Kidney glomerular epithelial cell (primary cell): Measurements from ENCODE around the gene TUBA8.
"Not testable (repeated sequence)": the region's sequence is repeated elsewhere in the genome, so short reads cannot be mapped to it uniquely, and the experiment has no call there.

Source experiments
- DNase-seq: peaks from one replicate; lab custom pipeline; 2025; lab: John Stamatoyannopoulos, UW

The TUBA8 gene

GRCh38 chr22:18105981-18106380 is 4.6 kb upstream of the TUBA8 start:
- DNase-seq: not testable (repeated sequence)

GRCh38 chr22:18106550-18107341 is 3.9 kb upstream of the TUBA8 start:
- not testable (repeated sequence) for DNase-seq

DNA sequence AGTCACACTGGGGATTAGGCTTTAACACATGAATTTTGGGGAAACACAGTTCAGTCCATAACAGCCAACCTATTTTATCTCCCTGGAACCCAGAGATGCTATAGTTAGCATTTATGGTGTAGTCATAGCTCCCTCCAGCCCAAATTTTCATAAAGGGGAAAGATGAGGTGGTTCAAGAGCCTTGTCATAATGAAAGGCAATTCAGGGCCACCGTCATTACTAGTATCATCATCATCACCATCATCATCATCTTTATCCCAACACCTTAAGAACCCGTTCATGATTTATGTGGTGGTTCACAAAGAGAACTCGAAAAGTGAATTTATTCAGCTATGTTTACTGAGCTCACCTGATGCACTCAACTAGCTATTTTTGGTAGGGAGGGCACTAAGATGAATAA is 2.4 kb upstream of the TUBA8 start:
- DNase-seq: no peak

DNA sequence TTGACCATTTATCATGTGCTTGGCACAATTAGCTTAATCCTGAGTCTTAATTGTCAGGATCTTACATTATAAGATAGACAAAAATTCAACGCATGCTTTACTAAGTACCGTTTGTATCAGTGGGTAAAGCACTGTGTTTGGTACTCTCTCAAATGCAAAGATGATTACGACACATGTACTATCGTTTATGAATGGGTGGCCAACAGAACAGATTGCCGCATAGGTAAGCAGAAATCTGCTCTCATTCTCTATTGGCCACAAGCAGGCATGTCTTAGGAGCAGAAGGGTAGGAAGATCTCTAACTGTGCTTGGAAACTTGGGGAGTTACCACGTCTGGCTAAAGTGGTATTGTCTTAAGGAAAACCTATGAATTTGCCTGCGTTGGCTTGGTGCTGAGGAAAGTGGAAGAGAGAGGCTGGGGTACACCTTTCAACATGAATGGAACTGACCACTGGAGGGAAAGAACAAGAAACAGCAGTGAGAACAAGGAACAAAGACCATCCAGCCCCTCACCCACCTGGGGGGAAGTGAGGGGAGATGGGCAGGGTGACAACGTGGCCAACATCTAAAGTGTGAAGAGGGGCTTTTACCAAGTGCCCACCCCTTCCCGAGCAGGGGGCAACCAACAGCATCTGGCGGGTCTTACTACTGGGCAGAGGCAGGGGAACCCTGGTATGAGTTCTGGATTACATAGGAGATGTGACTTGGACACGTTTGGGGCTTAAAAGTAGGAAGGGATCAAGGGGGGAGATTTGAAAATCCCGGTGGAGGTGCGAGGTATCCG is 1.0 kb upstream of the TUBA8 start:
- DNase-seq: no peak

GRCh38 chr22:18110954-18111758 is 547 bp downstream of the TUBA8 start:
- no peak for DNase-seq

DNA sequence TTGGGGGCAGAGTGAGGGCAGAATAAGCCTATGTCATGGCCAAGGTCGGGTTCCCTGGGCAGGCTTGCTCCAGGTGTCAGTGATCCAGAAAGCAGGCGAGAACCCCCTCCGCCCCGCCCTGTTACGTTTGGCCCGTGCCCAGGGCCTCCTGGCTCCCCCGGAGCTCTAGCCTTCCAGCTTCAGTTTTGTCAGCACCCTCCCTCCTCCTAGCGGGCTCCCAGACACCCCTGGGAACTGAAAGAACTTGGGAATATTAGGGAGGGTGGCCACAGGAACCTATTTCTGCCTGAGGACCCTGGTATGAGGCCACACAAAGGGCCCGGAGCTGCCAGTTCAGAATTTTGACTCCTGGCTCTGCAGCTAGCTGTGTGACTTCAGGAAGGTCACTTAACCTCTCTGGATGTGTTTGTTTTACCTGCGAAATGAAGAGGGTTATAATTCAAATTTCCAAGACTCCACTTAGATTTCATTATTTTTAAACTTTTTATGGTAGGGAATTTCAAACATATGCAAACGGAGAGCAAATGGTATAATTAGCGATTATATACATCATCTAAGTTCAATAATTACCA is 1.2 kb downstream of the TUBA8 start:
- DNase-seq: no peak

DNA sequence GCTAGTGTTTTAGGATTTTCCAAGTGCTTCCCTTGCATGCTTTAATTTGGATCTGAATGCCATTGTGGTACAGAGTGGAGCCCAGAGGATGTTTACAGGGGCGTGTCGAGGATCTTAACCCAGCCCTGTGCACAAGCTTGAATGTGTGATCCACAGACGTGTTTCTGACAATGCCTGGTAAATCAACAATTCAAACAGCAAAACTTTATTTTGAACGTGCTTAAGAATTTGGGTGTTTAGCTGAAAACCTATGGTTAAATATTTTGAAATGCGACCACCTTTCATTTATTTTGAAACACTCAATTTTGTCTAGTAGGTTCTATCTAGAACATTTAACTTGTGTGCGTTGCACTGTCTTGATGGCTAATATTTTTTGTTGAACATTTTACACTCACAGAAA is 1.8 kb downstream of the TUBA8 start:
- DNase-seq: no peak

DNA sequence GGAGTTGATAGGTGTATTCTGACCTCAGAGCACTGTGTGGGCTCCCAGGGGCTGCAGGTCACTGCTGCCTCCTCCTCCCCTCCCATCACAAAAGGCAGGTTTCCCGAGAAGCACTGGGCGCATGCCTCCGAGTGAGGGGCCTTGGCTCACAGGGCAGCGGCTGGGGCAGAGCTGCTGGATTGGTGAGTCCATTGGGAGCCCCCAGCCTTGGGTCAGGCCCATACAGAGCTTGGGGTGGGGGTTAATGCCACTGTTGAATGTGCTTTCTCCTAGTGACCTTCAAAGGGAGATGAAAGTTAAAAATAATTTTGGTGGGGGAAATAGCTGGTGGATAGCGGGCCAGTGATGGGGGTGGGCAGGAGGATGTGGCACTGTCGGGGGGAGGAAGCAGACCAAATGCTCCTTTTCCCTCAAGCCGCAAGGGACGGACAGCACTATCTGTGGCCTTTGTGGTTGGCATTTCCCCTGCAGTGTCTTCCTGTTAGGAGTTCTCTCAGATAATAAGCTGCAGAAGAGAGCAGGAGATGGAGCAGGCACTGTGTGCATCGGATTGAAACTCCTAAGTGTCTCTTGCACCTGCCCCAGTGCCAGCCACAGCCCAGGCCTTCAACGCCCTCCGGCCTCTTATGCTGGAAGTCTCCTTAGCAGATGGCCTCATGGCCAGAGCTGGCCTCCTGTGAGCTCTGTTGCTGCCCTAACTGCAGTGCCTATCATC is 3.2 kb downstream of the TUBA8 start:
- no peak for DNase-seq

DNA sequence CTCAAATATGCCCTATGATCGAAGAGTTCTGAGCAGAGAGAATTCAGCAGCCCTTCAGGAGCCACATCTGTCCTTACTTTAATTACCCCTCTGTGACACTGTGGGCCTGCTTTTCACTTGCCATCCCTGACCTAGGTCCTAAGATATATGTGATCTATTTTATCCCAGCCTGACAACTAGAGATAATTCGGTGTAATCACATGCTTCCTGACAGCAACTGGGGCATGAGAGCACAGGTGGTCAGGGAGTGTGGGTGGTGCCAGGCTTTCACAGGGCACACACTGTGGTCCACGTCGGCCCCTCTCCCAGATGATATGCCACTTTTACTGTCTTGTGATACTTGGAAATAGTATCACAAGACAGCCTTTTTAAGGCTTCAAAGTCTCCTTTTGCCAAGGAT is 3.9 kb downstream of the TUBA8 start:
- DNase-seq: no peak

DNA sequence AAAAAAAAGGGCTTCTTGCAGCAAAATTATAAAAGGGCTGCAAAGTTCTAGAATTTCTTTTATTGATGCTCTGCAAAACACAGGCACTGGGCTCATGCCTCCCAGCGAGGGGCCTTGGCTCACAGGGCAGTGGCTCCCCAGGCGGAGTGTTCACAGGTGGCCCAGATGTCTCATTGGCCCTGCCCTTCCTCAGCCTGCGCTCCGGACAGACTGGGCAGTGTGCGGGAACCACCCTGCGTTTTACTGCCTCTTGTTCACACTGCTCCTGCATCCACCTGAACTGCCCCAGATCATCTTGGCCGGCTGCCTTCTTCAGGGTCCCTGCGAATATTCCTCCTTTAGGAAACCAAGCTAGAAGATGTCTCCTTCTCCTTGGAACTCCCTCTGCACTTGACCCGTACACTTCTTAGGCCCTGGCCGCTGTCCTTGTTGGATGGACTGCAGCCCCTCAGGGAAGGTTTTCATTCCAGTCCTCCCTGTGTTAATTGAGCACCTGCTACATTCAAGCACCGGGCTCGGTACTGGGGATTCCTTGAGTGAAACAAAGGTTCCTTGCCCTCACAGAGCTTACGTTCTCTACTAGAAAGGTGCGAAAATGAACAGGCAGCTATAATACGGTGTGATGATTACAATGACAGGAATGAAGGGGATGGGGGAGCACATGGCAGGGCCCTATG is 4.5 kb downstream of the TUBA8 start:
- no peak for DNase-seq

GRCh38 chr22:18115906-18116371 is 5.3 kb downstream of the TUBA8 start:
- DNase-seq: no peak

GRCh38 chr22:18116634-18117033 is 6.0 kb downstream of the TUBA8 start:
- no peak for DNase-seq

- no peak for DNase-seq
Observed at GRCh38 chr22:18118345-18118915, 7.8 kb downstream of the TUBA8 start.

GRCh38 chr22:18119409-18120110 is 9.0 kb downstream of the TUBA8 start:
- no peak for DNase-seq

- no peak for DNase-seq
Observed at GRCh38 chr22:18120857-18121256, 10.2 kb downstream of the TUBA8 start.

GRCh38 chr22:18121506-18121905 is 10.9 kb downstream of the TUBA8 start:
- no peak for DNase-seq

DNA sequence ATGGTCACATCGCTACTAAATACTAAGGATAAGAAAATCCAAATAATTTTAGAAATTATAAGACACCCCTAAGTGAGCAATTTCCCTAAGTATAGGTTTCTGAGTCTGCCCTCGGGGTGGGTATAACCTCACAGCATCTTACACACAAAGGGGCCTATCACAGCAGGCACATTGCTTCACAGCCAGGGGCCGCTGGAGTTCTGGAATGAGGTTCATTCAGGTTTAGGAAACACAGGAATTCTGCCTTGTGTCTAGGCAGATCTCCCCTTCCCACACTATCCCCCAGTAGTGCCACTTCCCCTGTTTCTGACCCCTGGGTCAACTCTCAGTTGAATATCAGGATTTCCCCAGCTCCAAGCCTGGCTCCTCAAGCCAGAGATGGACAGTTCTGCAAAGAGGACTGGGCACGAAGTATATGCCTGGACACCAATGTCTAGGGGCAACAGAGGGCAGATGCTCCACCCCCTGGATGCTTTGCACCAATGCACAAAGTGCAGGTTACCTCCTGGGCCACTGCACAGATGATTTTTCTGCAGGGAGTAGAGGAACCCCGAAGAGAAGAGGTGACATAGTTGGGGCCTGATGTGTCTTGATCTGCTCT is 11.4 kb downstream of the TUBA8 start:
- no peak for DNase-seq

DNA sequence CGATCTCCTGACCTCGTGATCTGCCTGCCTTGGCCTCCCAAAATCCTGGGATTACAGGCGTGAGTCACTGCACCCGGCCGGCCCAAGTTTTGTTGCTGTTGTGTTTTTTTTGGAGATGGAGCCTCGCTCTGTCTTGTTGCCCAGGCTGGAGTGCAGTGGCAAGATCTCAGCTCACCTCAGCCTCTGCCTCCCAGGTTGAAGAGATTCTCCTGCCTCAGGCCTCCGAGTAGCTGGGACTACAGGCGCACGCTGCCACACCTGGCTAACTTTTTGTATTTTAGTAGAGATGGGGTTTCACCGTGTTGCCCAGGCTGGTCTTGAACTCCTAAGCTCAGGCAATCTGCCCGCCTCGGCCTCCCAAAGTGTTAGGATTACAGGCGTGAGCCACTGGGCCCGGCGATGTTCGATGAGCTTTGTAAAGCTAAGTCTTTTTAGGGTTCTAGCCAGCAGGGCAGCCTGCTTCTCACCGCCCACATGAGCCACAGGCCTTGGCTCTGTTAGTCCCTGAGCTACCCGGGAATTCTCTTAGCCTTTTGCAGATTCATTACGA is 12.9 kb downstream of the TUBA8 start:
- DNase-seq: not testable (repeated sequence)

DNA sequence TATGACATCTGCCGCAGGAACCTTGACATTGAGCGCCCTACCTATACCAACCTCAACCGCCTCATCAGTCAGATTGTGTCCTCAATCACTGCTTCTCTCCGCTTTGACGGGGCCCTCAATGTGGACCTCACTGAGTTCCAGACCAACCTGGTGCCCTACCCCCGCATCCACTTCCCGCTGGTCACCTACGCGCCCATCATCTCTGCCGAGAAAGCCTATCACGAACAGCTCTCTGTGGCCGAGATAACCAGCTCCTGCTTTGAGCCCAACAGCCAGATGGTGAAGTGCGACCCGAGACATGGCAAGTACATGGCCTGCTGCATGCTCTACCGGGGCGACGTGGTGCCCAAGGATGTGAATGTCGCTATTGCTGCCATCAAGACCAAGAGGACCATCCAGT is 16.0 kb downstream of the TUBA8 start:
- no peak for DNase-seq
